Measurements from ENCODE around the gene FASTK. TPM values are rescaled to one million over a fixed set of nuclear protein-coding genes. Genes with fewer than 3 reads are reported as not detected.

Gene FASTK
- total RNA-seq, 1 donor from 2014 or later: 55.3 TPM

- peaks cover 24 to 27% (median 27%) of the 10 kb centered on the region in 3 donors for H3K4me1 ChIP-seq (ENCODE audit: control insufficient read depth in 3 of 3, insufficient read depth in 3 of 3, low read length in 3 of 3)
- no peak overlapping the region for H3K27ac ChIP-seq (ENCODE audit: low read depth, low read length)
- no peaks in the 10 kb centered on the region for H3K27me3 ChIP-seq (ENCODE audit: control insufficient read depth in 3 of 3, insufficient read depth in 3 of 3, low read length in 3 of 3)
- no peak overlapping the region for H3K4me3 ChIP-seq (ENCODE audit: low read length in 3 of 3)
- H3K36me3 ChIP-seq (ENCODE audit: control insufficient read depth in 3 of 3, insufficient read depth in 3 of 3, low read length in 3 of 3): peaks cover 28 to 44% (median 37%) of the 10 kb centered on the region in 3 donors
- no peaks in the 10 kb centered on the region for H3K9me3 ChIP-seq (ENCODE audit: control insufficient read depth in 3 of 3, low read length in 3 of 3)
- H3K9ac ChIP-seq (ENCODE audit: low read depth in 1 of 3, low read length in 3 of 3): no peak overlapping the region
Observed at GRCh38 chr7:151064993-151065392, 15.6 kb downstream of the FASTK start.

GRCh38 chr7:151064454-151064853 lies 16.2 kb downstream of the FASTK start:
- Histone ChIP-seq H3K36me3 (ENCODE audit: control insufficient read depth in 3 of 3, insufficient read depth in 3 of 3, low read length in 3 of 3) (peaks cover 25 to 39% (median 32%) of the 10 kb centered on the region in 3 donors), H3K4me3 (ENCODE audit: low read length in 3 of 3) (no peak overlapping the region), H3K9me3 (ENCODE audit: control insufficient read depth in 3 of 3, low read length in 3 of 3) (no peaks in the 10 kb centered on the region), H3K4me1 (ENCODE audit: control insufficient read depth in 3 of 3, insufficient read depth in 3 of 3, low read length in 3 of 3) (peaks cover 26 to 27% (median 27%) of the 10 kb centered on the region in 3 donors), H3K27ac (ENCODE audit: low read depth, low read length) (no peak overlapping the region), H3K27me3 (ENCODE audit: control insufficient read depth in 3 of 3, insufficient read depth in 3 of 3, low read length in 3 of 3) (no peaks in the 10 kb centered on the region), H3K9ac (ENCODE audit: low read depth in 1 of 3, low read length in 3 of 3) (no peak overlapping the region)

- Histone ChIP-seq H3K9ac (ENCODE audit: low read depth in 1 of 3, low read length in 3 of 3) (peak overlapping the region in 1 of 3 donors; percentile 8), H3K4me3 (ENCODE audit: low read length in 3 of 3) (no peak overlapping the region), H3K27me3 (ENCODE audit: control insufficient read depth in 3 of 3, insufficient read depth in 3 of 3, low read length in 3 of 3) (no peaks in the 10 kb centered on the region), H3K4me1 (ENCODE audit: control insufficient read depth in 3 of 3, insufficient read depth in 3 of 3, low read length in 3 of 3) (peaks cover 37 to 38% (median 37%) of the 10 kb centered on the region in 3 donors), H3K9me3 (ENCODE audit: control insufficient read depth in 3 of 3, low read length in 3 of 3) (no peaks in the 10 kb centered on the region), H3K27ac (ENCODE audit: low read depth, low read length) (peak overlapping the region; percentile 7), H3K36me3 (ENCODE audit: control insufficient read depth in 3 of 3, insufficient read depth in 3 of 3, low read length in 3 of 3) (peaks cover 21 to 30% (median 24%) of the 10 kb centered on the region in 3 donors)
Observed at GRCh38 chr7:151063212-151063561, 17.4 kb downstream of the FASTK start.

GRCh38 chr7:151062399-151063211 lies 18.0 kb downstream of the FASTK start:
- Histone ChIP-seq H3K9ac (ENCODE audit: low read depth in 1 of 3, low read length in 3 of 3) (peak overlapping the region in 1 of 3 donors; percentile 33), H3K4me3 (ENCODE audit: low read length in 3 of 3) (peak overlapping the region in 1 of 3 donors; percentile 6)

GRCh38 chr7:151062111-151062398 lies 18.6 kb downstream of the FASTK start:
- no peaks in the 10 kb centered on the region for H3K9me3 ChIP-seq (ENCODE audit: control insufficient read depth in 3 of 3, low read length in 3 of 3)
- no peak overlapping the region for H3K4me3 ChIP-seq (ENCODE audit: low read length in 3 of 3)
- H3K27me3 ChIP-seq (ENCODE audit: control insufficient read depth in 3 of 3, insufficient read depth in 3 of 3, low read length in 3 of 3): no peaks in the 10 kb centered on the region
- H3K27ac ChIP-seq (ENCODE audit: low read depth, low read length): no peak overlapping the region
- H3K36me3 ChIP-seq (ENCODE audit: control insufficient read depth in 3 of 3, insufficient read depth in 3 of 3, low read length in 3 of 3): peaks cover 14 to 19% (median 16%) of the 10 kb centered on the region in 3 donors
- peaks cover 41 to 45% (median 44%) of the 10 kb centered on the region in 3 donors for H3K4me1 ChIP-seq (ENCODE audit: control insufficient read depth in 3 of 3, insufficient read depth in 3 of 3, low read length in 3 of 3)
- no peak overlapping the region for H3K9ac ChIP-seq (ENCODE audit: low read depth in 1 of 3, low read length in 3 of 3)

More at GRCh38 chr7:151062399-151063211, 18.0 kb downstream of the FASTK start:
- Histone ChIP-seq H3K36me3 (ENCODE audit: control insufficient read depth in 3 of 3, insufficient read depth in 3 of 3, low read length in 3 of 3) (peaks cover 19 to 25% (median 20%) of the 10 kb centered on the region in 3 donors), H3K27ac (ENCODE audit: low read depth, low read length) (peak overlapping the region; percentile 7), H3K4me1 (ENCODE audit: control insufficient read depth in 3 of 3, insufficient read depth in 3 of 3, low read length in 3 of 3) (peaks cover 37 to 40% (median 39%) of the 10 kb centered on the region in 3 donors), H3K27me3 (ENCODE audit: control insufficient read depth in 3 of 3, insufficient read depth in 3 of 3, low read length in 3 of 3) (no peaks in the 10 kb centered on the region), H3K9me3 (ENCODE audit: control insufficient read depth in 3 of 3, low read length in 3 of 3) (no peaks in the 10 kb centered on the region)

GRCh38 chr7:151061213-151062110 lies 19.1 kb downstream of the FASTK start:
- Histone ChIP-seq H3K27ac (ENCODE audit: low read depth, low read length) (no peak overlapping the region), H3K9ac (ENCODE audit: low read depth in 1 of 3, low read length in 3 of 3) (no peak overlapping the region), H3K4me1 (ENCODE audit: control insufficient read depth in 3 of 3, insufficient read depth in 3 of 3, low read length in 3 of 3) (peaks cover 47 to 51% (median 49%) of the 10 kb centered on the region in 3 donors), H3K4me3 (ENCODE audit: low read length in 3 of 3) (no peak overlapping the region), H3K9me3 (ENCODE audit: control insufficient read depth in 3 of 3, low read length in 3 of 3) (no peaks in the 10 kb centered on the region), H3K36me3 (ENCODE audit: control insufficient read depth in 3 of 3, insufficient read depth in 3 of 3, low read length in 3 of 3) (peaks cover 13 to 19% (median 14%) of the 10 kb centered on the region in 3 donors), H3K27me3 (ENCODE audit: control insufficient read depth in 3 of 3, insufficient read depth in 3 of 3, low read length in 3 of 3) (no peaks in the 10 kb centered on the region)

- H3K27ac ChIP-seq (ENCODE audit: low read depth, low read length): peak overlapping the region; percentile 98
- H3K4me1 ChIP-seq (ENCODE audit: control insufficient read depth in 3 of 3, insufficient read depth in 3 of 3, low read length in 3 of 3): peaks cover 47 to 51% (median 49%) of the 10 kb centered on the region in 3 donors
- H3K9ac ChIP-seq (ENCODE audit: low read depth in 1 of 3, low read length in 3 of 3): peak overlapping the region; percentile 59 to 95 (median 77)
Observed at GRCh38 chr7:151060416-151061212, 20.0 kb downstream of the FASTK start.

GRCh38 chr7:151060113-151060415 lies 20.5 kb downstream of the FASTK start:
- no peaks in the 10 kb centered on the region for H3K27me3 ChIP-seq (ENCODE audit: control insufficient read depth in 3 of 3, insufficient read depth in 3 of 3, low read length in 3 of 3)
- H3K27ac ChIP-seq (ENCODE audit: low read depth, low read length): peak overlapping the region; percentile 98
- peaks cover 47 to 51% (median 49%) of the 10 kb centered on the region in 3 donors for H3K4me1 ChIP-seq (ENCODE audit: control insufficient read depth in 3 of 3, insufficient read depth in 3 of 3, low read length in 3 of 3)
- H3K9me3 ChIP-seq (ENCODE audit: control insufficient read depth in 3 of 3, low read length in 3 of 3): no peaks in the 10 kb centered on the region
- H3K36me3 ChIP-seq (ENCODE audit: control insufficient read depth in 3 of 3, insufficient read depth in 3 of 3, low read length in 3 of 3): peaks cover 6 to 12% (median 7%) of the 10 kb centered on the region in 3 donors
- peak overlapping the region; percentile 75 to 90 (median 86) for H3K4me3 ChIP-seq (ENCODE audit: low read length in 3 of 3)
- peak overlapping the region; percentile 59 to 95 (median 77) for H3K9ac ChIP-seq (ENCODE audit: low read depth in 1 of 3, low read length in 3 of 3)

More at GRCh38 chr7:151060416-151061212, 20.0 kb downstream of the FASTK start:
- H3K4me3 ChIP-seq (ENCODE audit: low read length in 3 of 3): peak overlapping the region; percentile 75 to 90 (median 86)
- H3K9me3 ChIP-seq (ENCODE audit: control insufficient read depth in 3 of 3, low read length in 3 of 3): no peaks in the 10 kb centered on the region
- no peaks in the 10 kb centered on the region for H3K27me3 ChIP-seq (ENCODE audit: control insufficient read depth in 3 of 3, insufficient read depth in 3 of 3, low read length in 3 of 3)
- H3K36me3 ChIP-seq (ENCODE audit: control insufficient read depth in 3 of 3, insufficient read depth in 3 of 3, low read length in 3 of 3): peaks cover 11 to 17% (median 13%) of the 10 kb centered on the region in 3 donors

GRCh38 chr7:151059367-151060112 lies 21.1 kb downstream of the FASTK start, which contains the start of gene SLC4A2:
Gene SLC4A2, plus strand, starts transcription at chr7:151059589. Its CDS starts 2,399 bp downstream, at chr7:151061988.
- Histone ChIP-seq H3K9ac (ENCODE audit: low read depth in 1 of 3, low read length in 3 of 3) (peak within 1 kb of the TSS; percentile 83 to 97 (median 95)), H3K4me1 (ENCODE audit: control insufficient read depth in 3 of 3, insufficient read depth in 3 of 3, low read length in 3 of 3) (peaks cover 47 to 51% (median 49%) of the 10 kb centered on the region in 3 donors), H3K27me3 (ENCODE audit: control insufficient read depth in 3 of 3, insufficient read depth in 3 of 3, low read length in 3 of 3) (no peaks in the 10 kb centered on the region)

More at GRCh38 chr7:151059367-151060112, 21.1 kb downstream of the FASTK start, which contains the start of gene SLC4A2:
- H3K36me3 ChIP-seq (ENCODE audit: control insufficient read depth in 3 of 3, insufficient read depth in 3 of 3, low read length in 3 of 3): peaks cover under 1 to 7% (median 3%) of the 10 kb centered on the region in 3 donors
- no peaks in the 10 kb centered on the region for H3K9me3 ChIP-seq (ENCODE audit: control insufficient read depth in 3 of 3, low read length in 3 of 3)
- H3K27ac ChIP-seq (ENCODE audit: low read depth, low read length): peak within 1 kb of the TSS; percentile 98
- peak within 1 kb of the TSS; percentile 86 to 94 (median 90) for H3K4me3 ChIP-seq (ENCODE audit: low read length in 3 of 3)
